Lower leg skin (tissue), 4 donors: ENCODE results near the gene VAV2. TPM values are rescaled to one million over a fixed set of nuclear protein-coding genes. Genes with fewer than 3 reads are reported as not detected.

Experiments
- DNase-seq, 2 donors: peaks; one replicate each; pipeline ENCODE4 v3.0.0-alpha.2; 2019; ENCODE audit warnings: low spot score in 2 of 2
- H3K4me3 ChIP-seq: fragments of 200-600 bp; sonication (generic); 2 replicates; pipeline ENCODE4 v1.5.1; 2017; ENCODE audit warnings: mild to moderate bottlenecking, low read depth; ENCODE audit not compliant: poor library complexity, severe bottlenecking
- CTCF ChIP-seq, 3 donors: fragments of 450-650 bp; IDR thresholded peaks; one replicate each; pipeline ENCODE4 v1.5.1; 2016; ENCODE audit warnings: antibody characterized with exemption in 3 of 3, mild to moderate bottlenecking in 3 of 3, moderate library complexity in 2 of 3
- POLR2A ChIP-seq, 2 donors: fragments of 450-650 bp; IDR thresholded peaks; one replicate each; pipeline ENCODE4 v1.6.1; 2016 to 2017; ENCODE audit warnings: antibody characterized with exemption in 2 of 2, mild to moderate bottlenecking in 1 of 2, moderate library complexity in 1 of 2
- WGBS, 2 donors: methylation state at CpG; one replicate each; pipeline ENCODE4 v1.1.5; 2018; 5-methylcytosine and 5-hydroxymethylcytosine counted together
- intact Hi-C: fragments of 100-400 bp; cut with DNase I; formaldehyde crosslinking; loops from one replicate; pipeline ENCODE4 v1.15.0; 2023; ENCODE audit warnings: low total_unique reads
- total RNA-seq, 4 donors: library from RNA; depleted of rRNA; stranded (reverse); fragments of >200 nt; gene quantifications; one replicate each; pipeline ENCODE4 v1.1.0, GENCODE V29; 2016

The VAV2 gene
- total RNA-seq, 4 donors from 2014 or later: 6.8 to 9.1 (median 7.5) TPM

GRCh38 chr9:133811471-133811870 lies 180.7 kb downstream of the VAV2 start:
- no peak for TF ChIP-seq CTCF (IDR thresholded peaks at IDR 0.05)
- TF ChIP-seq POLR2A (IDR thresholded peaks at IDR 0.05): no peak
- intact Hi-C loops: no loop called here
- no peak for DNase-seq
- 85 to 95% methylated on average over 13 of the region's 13 CpGs for WGBS, 2 donors
- no peak overlapping the region for H3K4me3 ChIP-seq

- no peak overlapping the region for H3K4me3 ChIP-seq
- no peak for DNase-seq
- 93 to 94% methylated on average over 14 to 23 of the region's 23 CpGs for WGBS, 2 donors
- TF ChIP-seq CTCF (IDR thresholded peaks at IDR 0.05) (no peak), POLR2A (IDR thresholded peaks at IDR 0.05) (no peak)
- intact Hi-C loops: no loop called here
Measured at GRCh38 chr9:133810556-133811195, 181.4 kb downstream of the VAV2 start.

- TF ChIP-seq POLR2A (IDR thresholded peaks at IDR 0.05) (no peak), CTCF (IDR thresholded peaks at IDR 0.05) (no peak)
- intact Hi-C loops: no loop called here
- 81 to 86% methylated on average over 7 of the region's 7 CpGs for WGBS, 2 donors
- no peak overlapping the region for H3K4me3 ChIP-seq
- DNase-seq: no peak
Measured at GRCh38 chr9:133809335-133809734, 182.8 kb downstream of the VAV2 start.

GRCh38 chr9:133807818-133808217 lies 184.3 kb downstream of the VAV2 start:
- intact Hi-C loops: no loop called here
- no peak for DNase-seq
- 82 to 84% methylated on average over 9 to 13 of the region's 13 CpGs for WGBS, 2 donors
- no peak overlapping the region for H3K4me3 ChIP-seq
- no peak for TF ChIP-seq CTCF (IDR thresholded peaks at IDR 0.05)
- TF ChIP-seq POLR2A (IDR thresholded peaks at IDR 0.05): no peak

GRCh38 chr9:133807037-133807436 lies 185.1 kb downstream of the VAV2 start:
- no peak overlapping the region for H3K4me3 ChIP-seq
- no peak for TF ChIP-seq POLR2A (IDR thresholded peaks at IDR 0.05)
- no peak for TF ChIP-seq CTCF (IDR thresholded peaks at IDR 0.05)
- no peak for DNase-seq
- intact Hi-C loops: no loop called here
- WGBS, 2 donors: 89 to 92% methylated on average over 10 to 13 of the region's 14 CpGs

- intact Hi-C loops: no loop called here
- H3K4me3 ChIP-seq: no peak overlapping the region
- no peak for TF ChIP-seq POLR2A (IDR thresholded peaks at IDR 0.05)
- TF ChIP-seq CTCF (IDR thresholded peaks at IDR 0.05): no peak
- no peak for DNase-seq
- WGBS, 2 donors: 89 to 93% methylated on average over 17 of the region's 17 CpGs
Measured at GRCh38 chr9:133806623-133807010, 185.5 kb downstream of the VAV2 start.
